ENCODE results near the gene PDZD8. TPM values are rescaled to one million over a fixed set of nuclear protein-coding genes. Genes with fewer than 3 reads are reported as not detected.
A peak's percentile ranks its signal among the peaks of the same experiment; 100 is the strongest.

PDZD8 gene
- total RNA-seq, 1 experiment from 2014 or later: 27.2 TPM

GRCh38 chr10:117399341-117400196, 24.3 kb upstream of the PDZD8 start:
- in situ Hi-C loops (cut with HindIII; ENCODE audit: low sequenced_read_pairs): no loop called here
- no peak for DNase-seq (ENCODE audit: low spot score)

GRCh38 chr10:117398029-117398428, 22.8 kb upstream of the PDZD8 start:
- in situ Hi-C loops (cut with HindIII; ENCODE audit: low sequenced_read_pairs): no loop called here
- no peak for DNase-seq (ENCODE audit: low spot score)

- in situ Hi-C loops (cut with HindIII; ENCODE audit: low sequenced_read_pairs): no loop called here
These were observed 16.4 kb upstream of the PDZD8 start for GRCh38 chr10:117391436-117392205.

GRCh38 chr10:117390420-117390819, 15.2 kb upstream of the PDZD8 start:
- no peak for DNase-seq (ENCODE audit: low spot score)

More at GRCh38 chr10:117391436-117392205, 16.4 kb upstream of the PDZD8 start:
- no peak for DNase-seq (ENCODE audit: low spot score)

GRCh38 chr10:117386805-117387204, 11.6 kb upstream of the PDZD8 start:
- DNase-seq (ENCODE audit: low spot score): no peak
- in situ Hi-C loops (cut with HindIII; ENCODE audit: low sequenced_read_pairs): no loop called here

More at GRCh38 chr10:117390420-117390819, 15.2 kb upstream of the PDZD8 start:
- in situ Hi-C loops (cut with HindIII; ENCODE audit: low sequenced_read_pairs): no loop called here

GRCh38 chr10:117382861-117383260, 7.6 kb upstream of the PDZD8 start:
- in situ Hi-C loops (cut with HindIII; ENCODE audit: low sequenced_read_pairs): no loop called here
- DNase-seq (ENCODE audit: low spot score): no peak

- no peak for DNase-seq (ENCODE audit: low spot score)
- in situ Hi-C loops (cut with HindIII; ENCODE audit: low sequenced_read_pairs): no loop called here
These were observed 507 bp downstream of the PDZD8 start for GRCh38 chr10:117374506-117375359.

- in situ Hi-C loops (cut with HindIII; ENCODE audit: low sequenced_read_pairs): no loop called here
- peak; percentile 52 for DNase-seq (ENCODE audit: low spot score)
These were observed 1.3 kb downstream of the PDZD8 start for GRCh38 chr10:117373823-117374505.

GRCh38 chr10:117370205-117370604, 5.0 kb downstream of the PDZD8 start:
- in situ Hi-C loops (cut with HindIII; ENCODE audit: low sequenced_read_pairs): no loop called here
- no peak for DNase-seq (ENCODE audit: low spot score)

GRCh38 chr10:117367718-117368117, 7.5 kb downstream of the PDZD8 start:
- in situ Hi-C loops (cut with HindIII; ENCODE audit: low sequenced_read_pairs): no loop called here
- no peak for DNase-seq (ENCODE audit: low spot score)

- in situ Hi-C loops (cut with HindIII; ENCODE audit: low sequenced_read_pairs): no loop called here
- DNase-seq (ENCODE audit: low spot score): no peak
These were observed 8.5 kb downstream of the PDZD8 start for GRCh38 chr10:117366741-117367140.

- in situ Hi-C loops (cut with HindIII; ENCODE audit: low sequenced_read_pairs): no loop called here
- DNase-seq (ENCODE audit: low spot score): no peak
These were observed 9.6 kb downstream of the PDZD8 start for GRCh38 chr10:117365612-117366011.

GRCh38 chr10:117364110-117364960, 10.9 kb downstream of the PDZD8 start:
- no peak for DNase-seq (ENCODE audit: low spot score)
- in situ Hi-C loops (cut with HindIII; ENCODE audit: low sequenced_read_pairs): no loop called here

GRCh38 chr10:117363028-117363427, 12.2 kb downstream of the PDZD8 start:
- in situ Hi-C loops (cut with HindIII; ENCODE audit: low sequenced_read_pairs): no loop called here
- no peak for DNase-seq (ENCODE audit: low spot score)

- no peak for DNase-seq (ENCODE audit: low spot score)
- in situ Hi-C loops (cut with HindIII; ENCODE audit: low sequenced_read_pairs): no loop called here
These were observed 12.9 kb downstream of the PDZD8 start for GRCh38 chr10:117362313-117362712.

GRCh38 chr10:117360994-117361667, 14.1 kb downstream of the PDZD8 start:
- DNase-seq (ENCODE audit: low spot score): no peak
- in situ Hi-C loops (cut with HindIII; ENCODE audit: low sequenced_read_pairs): no loop called here

GRCh38 chr10:117360016-117360415, 15.2 kb downstream of the PDZD8 start:
- in situ Hi-C loops (cut with HindIII; ENCODE audit: low sequenced_read_pairs): no loop called here
- no peak for DNase-seq (ENCODE audit: low spot score)

Data from G401 (cell line).